HG03159 (cell line): ENCODE results near the gene NRSN1.

Source experiments
- ATAC-seq: cut with Tn5 transposase; IDR thresholded peaks from one replicate; pipeline ENCODE4 v1.9.1; 2021; ENCODE audit warnings: mild to moderate bottlenecking, moderate library complexity; ENCODE audit not compliant: unreplicated experiment

NRSN1 gene

GRCh38 chr6:24125980-24126379, at the start of gene NRSN1:
TSS of gene NRSN1 (plus strand) at chr6:24126215. CDS start at chr6:24134328, 8,113 bp downstream.
- no peak for ATAC-seq

- no peak for ATAC-seq
Measured at GRCh38 chr6:24078200-24078599, 47.8 kb upstream of the NRSN1 start.

- no peak for ATAC-seq
Measured at GRCh38 chr6:24079076-24079475, 46.9 kb upstream of the NRSN1 start.

- no peak for ATAC-seq
Measured at GRCh38 chr6:24080711-24081110, 45.3 kb upstream of the NRSN1 start.

GRCh38 chr6:24089736-24090135, 36.3 kb upstream of the NRSN1 start:
- ATAC-seq, result no peak

- no peak for ATAC-seq
Measured at GRCh38 chr6:24092407-24092806, 33.6 kb upstream of the NRSN1 start.

- ATAC-seq, result no peak
Measured at GRCh38 chr6:24093381-24093780, 32.6 kb upstream of the NRSN1 start.

GRCh38 chr6:24099181-24099580, 26.8 kb upstream of the NRSN1 start:
- ATAC-seq, result no peak

GRCh38 chr6:24100024-24100769, 25.8 kb upstream of the NRSN1 start:
- ATAC-seq, result no peak

- ATAC-seq, result no peak
Measured at GRCh38 chr6:24100770-24101155, 25.3 kb upstream of the NRSN1 start.

GRCh38 chr6:24105191-24105590, 20.8 kb upstream of the NRSN1 start:
- ATAC-seq, result no peak

GRCh38 chr6:24106291-24106690, 19.7 kb upstream of the NRSN1 start:
- ATAC-seq, result no peak

GRCh38 chr6:24107294-24107693, 18.7 kb upstream of the NRSN1 start:
- no peak for ATAC-seq

GRCh38 chr6:24108056-24108455, 18.0 kb upstream of the NRSN1 start:
- no peak for ATAC-seq

GRCh38 chr6:24110417-24110816, 15.6 kb upstream of the NRSN1 start:
- no peak for ATAC-seq

GRCh38 chr6:24113891-24114290, 12.1 kb upstream of the NRSN1 start:
- no peak for ATAC-seq

- no peak for ATAC-seq
Measured at GRCh38 chr6:24117021-24117420, 9.0 kb upstream of the NRSN1 start.

GRCh38 chr6:24122139-24122538, 3.9 kb upstream of the NRSN1 start:
- no peak for ATAC-seq

- peak; percentile 83 for ATAC-seq
Measured at GRCh38 chr6:24126586-24127192, 674 bp downstream of the NRSN1 start.

GRCh38 chr6:24127316-24127715, 1.3 kb downstream of the NRSN1 start:
- ATAC-seq, result no peak

- no peak for ATAC-seq
Measured at GRCh38 chr6:24131751-24132150, 5.7 kb downstream of the NRSN1 start.

- no peak for ATAC-seq
Measured at GRCh38 chr6:24139080-24139479, 13.1 kb downstream of the NRSN1 start.

GRCh38 chr6:24139639-24140038, 13.6 kb downstream of the NRSN1 start:
- no peak for ATAC-seq
